Vagina (tissue), 2 donors: Measurements from ENCODE around the gene LOXL3.
"Not testable (repeated sequence)": the region's sequence is repeated elsewhere in the genome, so short reads cannot be mapped to it uniquely, and the experiment has no call there.

ENCODE experiments used
- POLR2AphosphoS5 ChIP-seq, 2 donors: sonication (generic); formaldehyde crosslinking; IDR thresholded peaks; one replicate each; pipeline ENCODE4 v1.9.0; 2017; ENCODE audit warnings: antibody characterized with exemption in 2 of 2, mild to moderate bottlenecking in 2 of 2, low read depth in 1 of 2; ENCODE audit not compliant: insufficient read depth in 1 of 2
- TF ChIP-seq, protein P1 (sequence below), 3 experiments: fragments of 450-650 bp in 2 of 3; fragments of 200-600 bp in 1 of 3; sonication (generic) in 1 of 3; IDR thresholded peaks; one replicate each; pipeline ENCODE4 v1.5.1; 2017 to 2019; ENCODE audit warnings: antibody characterized with exemption in 3 of 3, mild to moderate bottlenecking in 2 of 3, moderate library complexity in 2 of 3

DNA sequence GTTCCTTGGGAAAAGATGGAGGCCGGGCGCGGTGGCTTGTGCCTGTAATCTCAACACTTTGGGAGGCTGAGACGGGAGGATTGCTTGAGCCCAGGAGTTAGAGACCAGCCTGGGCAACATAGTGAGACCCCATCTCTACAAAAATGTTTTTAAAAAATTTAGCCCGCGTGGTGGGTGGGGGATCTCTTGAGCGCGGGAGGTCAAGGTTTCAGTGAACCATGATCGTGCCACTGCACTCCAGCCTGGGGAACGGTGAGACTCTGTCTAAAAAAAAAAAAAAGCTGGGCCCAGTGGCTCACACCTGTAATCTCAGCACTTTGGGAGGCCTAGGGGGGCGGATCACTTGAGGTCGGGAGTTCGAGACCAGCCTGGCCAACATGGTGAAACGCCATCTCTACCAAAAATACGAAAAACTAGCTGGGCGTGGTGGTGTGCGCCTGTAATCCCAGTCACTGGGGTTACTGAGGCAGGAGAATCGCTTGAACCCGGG, 70.0 kb downstream of the LOXL3 start:
- TF ChIP-seq, protein P1, sequence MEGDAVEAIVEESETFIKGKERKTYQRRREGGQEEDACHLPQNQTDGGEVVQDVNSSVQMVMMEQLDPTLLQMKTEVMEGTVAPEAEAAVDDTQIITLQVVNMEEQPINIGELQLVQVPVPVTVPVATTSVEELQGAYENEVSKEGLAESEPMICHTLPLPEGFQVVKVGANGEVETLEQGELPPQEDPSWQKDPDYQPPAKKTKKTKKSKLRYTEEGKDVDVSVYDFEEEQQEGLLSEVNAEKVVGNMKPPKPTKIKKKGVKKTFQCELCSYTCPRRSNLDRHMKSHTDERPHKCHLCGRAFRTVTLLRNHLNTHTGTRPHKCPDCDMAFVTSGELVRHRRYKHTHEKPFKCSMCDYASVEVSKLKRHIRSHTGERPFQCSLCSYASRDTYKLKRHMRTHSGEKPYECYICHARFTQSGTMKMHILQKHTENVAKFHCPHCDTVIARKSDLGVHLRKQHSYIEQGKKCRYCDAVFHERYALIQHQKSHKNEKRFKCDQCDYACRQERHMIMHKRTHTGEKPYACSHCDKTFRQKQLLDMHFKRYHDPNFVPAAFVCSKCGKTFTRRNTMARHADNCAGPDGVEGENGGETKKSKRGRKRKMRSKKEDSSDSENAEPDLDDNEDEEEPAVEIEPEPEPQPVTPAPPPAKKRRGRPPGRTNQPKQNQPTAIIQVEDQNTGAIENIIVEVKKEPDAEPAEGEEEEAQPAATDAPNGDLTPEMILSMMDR (IDR thresholded peaks at IDR 0.05): not testable (repeated sequence)
- not testable (repeated sequence) for TF ChIP-seq POLR2AphosphoS5 (IDR thresholded peaks at IDR 0.05; ENCODE audit: insufficient read depth in 1 of 2, low read depth in 1 of 2)
